ENCODE measurements around the gene CTNND2. TPM values are rescaled to one million over a fixed set of nuclear protein-coding genes. Genes with fewer than 3 reads are reported as not detected.

Gene CTNND2
- total RNA-seq, 2 donors from 2014 or later: not detected

DNA sequence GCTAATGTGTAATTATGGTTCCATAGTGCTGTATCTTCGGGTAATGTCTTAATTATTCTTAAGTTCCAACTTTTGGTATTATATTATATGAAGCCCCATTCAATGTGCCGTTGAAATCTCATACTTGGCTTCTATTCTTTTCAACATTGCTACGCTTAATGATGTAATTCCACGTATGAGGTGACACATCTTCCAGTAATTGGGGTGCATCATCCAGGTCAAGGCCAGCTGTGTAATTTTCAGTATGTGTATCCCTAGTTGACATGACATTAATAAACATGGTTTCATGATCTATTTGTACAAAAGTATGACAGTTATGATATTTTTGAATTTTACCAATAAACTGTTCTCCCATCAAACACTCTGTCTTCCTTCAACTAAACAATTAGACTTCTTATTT, 546.3 kb downstream of the CTNND2 start:
- H3K4me3 ChIP-seq: no peak overlapping the region
- no peaks in the 10 kb centered on the region for H3K4me1 ChIP-seq (ENCODE audit: control insufficient read depth in 1 of 2, low read depth in 2 of 2)
- no peak overlapping the region for H3K27ac ChIP-seq
- H3K36me3 ChIP-seq: no peaks in the 10 kb centered on the region
- DNase-seq (ENCODE audit: low spot score): no peak
- H3K9me3 ChIP-seq: no peaks in the 10 kb centered on the region
- TF ChIP-seq, protein P1, sequence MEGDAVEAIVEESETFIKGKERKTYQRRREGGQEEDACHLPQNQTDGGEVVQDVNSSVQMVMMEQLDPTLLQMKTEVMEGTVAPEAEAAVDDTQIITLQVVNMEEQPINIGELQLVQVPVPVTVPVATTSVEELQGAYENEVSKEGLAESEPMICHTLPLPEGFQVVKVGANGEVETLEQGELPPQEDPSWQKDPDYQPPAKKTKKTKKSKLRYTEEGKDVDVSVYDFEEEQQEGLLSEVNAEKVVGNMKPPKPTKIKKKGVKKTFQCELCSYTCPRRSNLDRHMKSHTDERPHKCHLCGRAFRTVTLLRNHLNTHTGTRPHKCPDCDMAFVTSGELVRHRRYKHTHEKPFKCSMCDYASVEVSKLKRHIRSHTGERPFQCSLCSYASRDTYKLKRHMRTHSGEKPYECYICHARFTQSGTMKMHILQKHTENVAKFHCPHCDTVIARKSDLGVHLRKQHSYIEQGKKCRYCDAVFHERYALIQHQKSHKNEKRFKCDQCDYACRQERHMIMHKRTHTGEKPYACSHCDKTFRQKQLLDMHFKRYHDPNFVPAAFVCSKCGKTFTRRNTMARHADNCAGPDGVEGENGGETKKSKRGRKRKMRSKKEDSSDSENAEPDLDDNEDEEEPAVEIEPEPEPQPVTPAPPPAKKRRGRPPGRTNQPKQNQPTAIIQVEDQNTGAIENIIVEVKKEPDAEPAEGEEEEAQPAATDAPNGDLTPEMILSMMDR (IDR thresholded peaks at IDR 0.05): no peak
- no peaks in the 10 kb centered on the region for H3K27me3 ChIP-seq (replicated peaks; ENCODE audit: insufficient read depth)
- no peak for ATAC-seq (ENCODE audit: insufficient number of reproducible peaks, low FRiP score, low read depth)

DNA sequence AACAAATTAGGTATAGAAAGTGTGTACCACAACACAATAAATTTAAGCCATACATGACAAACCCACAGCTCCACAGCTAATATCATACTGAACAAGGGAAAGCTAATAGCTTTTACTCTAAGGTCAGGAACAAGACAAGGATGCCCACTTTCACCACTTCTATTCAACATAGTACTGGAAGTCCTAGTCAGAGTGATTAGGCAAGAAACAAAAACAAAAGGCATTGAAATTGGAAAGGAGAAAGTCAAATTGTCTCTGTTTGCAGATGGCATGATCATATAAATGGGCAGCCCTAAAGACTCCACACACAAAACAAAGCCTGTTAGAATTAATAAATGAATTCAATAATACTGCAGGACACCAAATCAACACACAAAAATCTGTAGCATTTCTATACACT, 548.8 kb downstream of the CTNND2 start:
- DNase-seq (ENCODE audit: low spot score) (no peak), ATAC-seq (ENCODE audit: insufficient number of reproducible peaks, low FRiP score, low read depth) (no peak)
- TF ChIP-seq, protein P1 (IDR thresholded peaks at IDR 0.05): no peak
- Histone ChIP-seq H3K9me3 (no peaks in the 10 kb centered on the region), H3K36me3 (no peaks in the 10 kb centered on the region), H3K27ac (no peak overlapping the region), H3K27me3 (replicated peaks; ENCODE audit: insufficient read depth) (no peaks in the 10 kb centered on the region), H3K4me1 (ENCODE audit: control insufficient read depth in 1 of 2, low read depth in 2 of 2) (no peaks in the 10 kb centered on the region), H3K4me3 (no peak overlapping the region)

DNA sequence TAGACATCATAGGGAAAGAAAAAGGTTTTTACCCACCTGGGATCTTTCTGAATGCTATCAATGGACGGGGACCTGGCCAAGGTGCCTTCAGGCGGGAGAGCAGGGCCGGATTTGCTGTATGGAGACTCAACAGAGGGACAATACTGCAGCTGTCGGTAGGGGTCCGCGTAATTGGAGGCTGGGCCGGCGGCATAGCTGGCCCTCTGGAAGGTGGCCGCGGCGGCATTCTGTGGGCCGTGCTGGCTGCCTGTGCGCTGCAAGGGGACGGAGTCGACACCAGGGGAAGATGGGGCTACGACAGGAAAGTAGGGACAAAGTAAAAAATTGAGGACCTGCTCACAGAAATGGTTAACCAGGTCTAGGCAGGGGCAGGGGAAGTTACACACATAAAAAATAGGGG, 557.9 kb downstream of the CTNND2 start:
- Histone ChIP-seq H3K4me3 (no peak overlapping the region), H3K36me3 (no peaks in the 10 kb centered on the region), H3K4me1 (ENCODE audit: control insufficient read depth in 1 of 2, low read depth in 2 of 2) (no peaks in the 10 kb centered on the region), H3K27ac (no peak overlapping the region), H3K9me3 (no peaks in the 10 kb centered on the region), H3K27me3 (replicated peaks; ENCODE audit: insufficient read depth) (no peaks in the 10 kb centered on the region)
- TF ChIP-seq, protein P1 (IDR thresholded peaks at IDR 0.05): no peak
- ATAC-seq (ENCODE audit: insufficient number of reproducible peaks, low FRiP score, low read depth): no peak
- DNase-seq (ENCODE audit: low spot score): no peak

DNA sequence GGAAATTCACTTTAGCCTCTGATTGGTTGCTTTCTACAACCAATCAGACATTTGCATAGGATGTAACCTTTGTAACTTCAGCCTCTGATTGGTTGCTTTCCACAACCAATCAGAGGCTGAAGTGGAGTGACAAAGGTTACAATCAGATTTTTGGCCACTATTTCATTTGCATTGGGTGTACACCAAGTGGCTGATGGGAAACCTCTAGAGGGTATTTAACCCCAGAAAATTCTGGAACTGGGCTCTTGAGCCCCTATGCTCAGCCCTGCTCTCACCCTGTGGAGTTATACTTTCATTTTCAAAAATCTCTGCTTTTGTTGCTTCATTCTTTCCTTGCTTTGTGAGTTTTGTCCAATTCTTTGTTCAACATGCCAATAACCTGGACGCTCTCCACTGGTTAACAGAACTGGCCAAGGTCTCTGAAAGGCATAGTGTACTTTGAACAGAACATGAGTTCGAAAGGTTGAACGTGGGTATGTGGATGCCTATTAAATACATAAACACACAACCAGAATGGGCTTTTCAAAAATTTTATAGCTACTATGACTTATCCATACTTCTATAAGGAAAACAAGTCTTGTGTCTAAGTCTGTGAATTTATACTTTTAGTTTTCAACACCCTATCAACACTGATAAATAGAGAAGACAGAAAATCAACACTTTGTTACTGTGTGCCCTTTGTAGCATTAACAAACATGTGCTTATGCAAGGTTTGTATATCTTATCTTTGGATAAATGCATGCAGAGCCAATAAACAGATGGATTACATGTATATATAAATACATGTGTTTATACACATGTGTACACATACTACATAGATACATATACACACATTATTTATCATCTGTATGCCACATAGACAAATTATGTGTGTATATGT, 568.1 kb downstream of the CTNND2 start:
- DNase-seq (ENCODE audit: low spot score): no peak

DNA sequence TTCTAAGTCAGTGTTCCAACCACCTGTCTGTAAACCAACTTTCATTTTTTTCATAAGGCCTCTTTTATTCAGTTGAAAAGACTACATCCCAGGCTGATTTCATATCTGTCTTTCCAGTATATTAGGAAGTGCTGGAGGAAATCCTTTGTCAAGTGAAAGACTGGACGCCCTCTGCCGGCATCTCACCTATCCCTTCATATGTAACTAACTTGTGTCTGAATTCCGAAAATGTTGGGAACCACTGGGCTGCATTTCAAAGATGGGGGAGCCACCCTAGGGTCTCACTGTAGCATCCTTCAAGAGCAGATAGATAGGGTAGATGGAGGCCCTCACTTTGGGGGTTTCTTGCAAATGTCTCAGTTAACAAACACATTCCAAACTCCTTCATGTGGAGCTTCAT, 569.8 kb downstream of the CTNND2 start:
- no peaks in the 10 kb centered on the region for H3K9me3 ChIP-seq
- DNase-seq (ENCODE audit: low spot score): no peak
- TF ChIP-seq, protein P1 (IDR thresholded peaks at IDR 0.05): no peak
- no peaks in the 10 kb centered on the region for H3K36me3 ChIP-seq
- H3K4me3 ChIP-seq: no peak overlapping the region
- no peaks in the 10 kb centered on the region for H3K4me1 ChIP-seq (ENCODE audit: control insufficient read depth in 1 of 2, low read depth in 2 of 2)
- H3K27me3 ChIP-seq (replicated peaks; ENCODE audit: insufficient read depth): no peaks in the 10 kb centered on the region
- no peak for ATAC-seq (ENCODE audit: insufficient number of reproducible peaks, low FRiP score, low read depth)
- H3K27ac ChIP-seq: no peak overlapping the region

More for the DNA sequence above, 568.1 kb downstream of the CTNND2 start:
- ATAC-seq (ENCODE audit: insufficient number of reproducible peaks, low FRiP score, low read depth): no peak
- no peaks in the 10 kb centered on the region for H3K9me3 ChIP-seq
- TF ChIP-seq, protein P1 (IDR thresholded peaks at IDR 0.05): no peak
- no peaks in the 10 kb centered on the region for H3K27me3 ChIP-seq (replicated peaks; ENCODE audit: insufficient read depth)
- H3K36me3 ChIP-seq: no peaks in the 10 kb centered on the region
- H3K27ac ChIP-seq: no peak overlapping the region
- no peak overlapping the region for H3K4me3 ChIP-seq
- no peaks in the 10 kb centered on the region for H3K4me1 ChIP-seq (ENCODE audit: control insufficient read depth in 1 of 2, low read depth in 2 of 2)

Data from thoracic aorta (tissue), 2 donors.